GM12878 (cell line): ENCODE data around the gene PPT2. TPM values are rescaled to one million over a fixed set of nuclear protein-coding genes. Genes with fewer than 3 reads are reported as not detected.
A peak's percentile ranks its signal among the peaks of the same experiment; 100 is the strongest.

ENCODE experiments used
- CBFB ChIP-seq: IDR thresholded peaks from 2 replicates; pipeline ENCODE4 v1.6.1; 2016; ENCODE audit warnings: antibody characterized with exemption, low read depth
- CHD1 ChIP-seq: IDR thresholded peaks from 2 replicates; pipeline ENCODE4 v1.6.1; 2012; ENCODE audit warnings: low read depth, low read length, improper control_type of control experiment
- DPF2 ChIP-seq: fragments of 450-650 bp; IDR thresholded peaks from 2 replicates; pipeline ENCODE4 v1.6.1; 2017; ENCODE audit warnings: mild to moderate bottlenecking
- EED ChIP-seq: sonication (generic); IDR thresholded peaks from 2 replicates; pipeline ENCODE4 v1.6.1; 2016; ENCODE audit warnings: antibody characterized with exemption, low read depth
- EGR1 ChIP-seq, 2 experiments: IDR thresholded peaks; 1 replicate in 1 of 2; 2 replicates in 1 of 2; pipeline ENCODE4 v1.6.1; 2011 to 2012; ENCODE audit warnings: low read depth in 2 of 2, low read length in 2 of 2, borderline replicate concordance in 1 of 2, mild to moderate bottlenecking in 1 of 2, moderate library complexity in 1 of 2
- EZH2 ChIP-seq: IDR thresholded peaks from 2 replicates; pipeline ENCODE4 v1.6.1; 2012; ENCODE audit warnings: low read depth, mild to moderate bottlenecking, control low read depth, inconsistent platforms, low read length, borderline replicate concordance; ENCODE audit not compliant: control insufficient read depth
- FOS ChIP-seq: IDR thresholded peaks from 3 replicates; pipeline ENCODE4 v1.6.1; 2011; ENCODE audit warnings: borderline replicate concordance; ENCODE audit not compliant: insufficient read length; ENCODE audit errors: extremely low read depth
- GABPA ChIP-seq: IDR thresholded peaks from 2 replicates; pipeline ENCODE4 v1.6.1; 2014; ENCODE audit warnings: antibody characterized with exemption, low read depth, mild to moderate bottlenecking, inconsistent platforms
- HDAC6 ChIP-seq: fragments of 200-600 bp; sonication (generic); IDR thresholded peaks from one replicate; pipeline ENCODE4 v1.8.0; 2017; ENCODE audit warnings: antibody characterized with exemption; ENCODE audit not compliant: unreplicated experiment
- IKZF1 ChIP-seq: fragments of 450-650 bp; conservative IDR thresholded peaks from 2 replicates; pipeline ENCODE4 v1.6.1; 2017; ENCODE audit warnings: antibody characterized with exemption, mild to moderate bottlenecking
- JUNB ChIP-seq: IDR thresholded peaks from 2 replicates; pipeline ENCODE4 v1.6.1; 2016; ENCODE audit warnings: antibody characterized with exemption, mild to moderate bottlenecking
- KAT2A ChIP-seq: conservative IDR thresholded peaks from 2 replicates; pipeline ENCODE4 v1.6.1; 2011; ENCODE audit warnings: low read depth, low read length; ENCODE audit not compliant: control insufficient read depth
- MEF2B ChIP-seq: fragments of 450-650 bp; IDR thresholded peaks from 2 replicates; pipeline ENCODE4 v1.6.1; 2018; ENCODE audit warnings: mild to moderate bottlenecking, moderate library complexity; ENCODE audit not compliant: partially characterized antibody, poor library complexity, severe bottlenecking
- MTA3 ChIP-seq: IDR thresholded peaks from 2 replicates; pipeline ENCODE4 v1.6.1; 2012; ENCODE audit warnings: low read length, inconsistent platforms, borderline replicate concordance
- NBN ChIP-seq: fragments of 450-650 bp; IDR thresholded peaks from 2 replicates; pipeline ENCODE4 v1.6.1; 2016
- NFYB ChIP-seq: IDR thresholded peaks from 2 replicates; pipeline ENCODE4 v1.6.1; 2011; ENCODE audit warnings: low read depth, mild to moderate bottlenecking, low read length, improper control_type of control experiment, moderate library complexity; ENCODE audit not compliant: insufficient read depth
- PAX8 ChIP-seq: fragments of 450-650 bp; IDR thresholded peaks from 2 replicates; pipeline ENCODE4 v1.6.1; 2017; ENCODE audit warnings: mild to moderate bottlenecking, moderate library complexity
- RCOR1 ChIP-seq: conservative IDR thresholded peaks from 2 replicates; pipeline ENCODE4 v1.6.1; 2012; ENCODE audit warnings: low read depth, low read length, improper control_type of control experiment
- SMARCA5 ChIP-seq: fragments of 450-650 bp; IDR thresholded peaks from 2 replicates; pipeline ENCODE4 v1.6.1; 2017; ENCODE audit warnings: mild to moderate bottlenecking
- STAT1 ChIP-seq: fragments of 450-650 bp; conservative IDR thresholded peaks from 2 replicates; pipeline ENCODE4 v1.6.1; 2014; ENCODE audit warnings: antibody characterized with exemption, mild to moderate bottlenecking
- SUPT20H ChIP-seq: IDR thresholded peaks from 2 replicates; pipeline ENCODE4 v1.6.1; 2011; ENCODE audit warnings: low read depth, mild to moderate bottlenecking, low read length, moderate library complexity, borderline replicate concordance; ENCODE audit not compliant: control insufficient read depth
- TARDBP ChIP-seq: IDR thresholded peaks from 2 replicates; pipeline ENCODE4 v1.6.1; 2016; ENCODE audit warnings: borderline replicate concordance
- WRNIP1 ChIP-seq: IDR thresholded peaks from 2 replicates; pipeline ENCODE4 v1.6.1; 2011; ENCODE audit warnings: low read depth, low read length, improper control_type of control experiment, borderline replicate concordance
- ZBED1 ChIP-seq: IDR thresholded peaks from 2 replicates; pipeline ENCODE4 v1.6.1; 2016; ENCODE audit warnings: borderline replicate concordance
- polyA plus RNA-seq, 11 experiments: library from polyadenylated mRNA; depleted of rRNA in 4 of 11; unstranded in 6 of 11; stranded (reverse) in 5 of 11; fragments of >200 nt; fragmentation: Nextera tagmentation in 4 of 11; fragmentation: Illumina TruSeq in 1 of 11; extraction: Ambion mirVana in 4 of 11; extraction: Trizol in 1 of 11; gene quantifications; 1 replicate in 1 of 11; 2 replicates in 10 of 11; pipeline versions ENCODE4 v1.2.1 to v1.2.3, GENCODE V29; 2011 to 2016; ENCODE audit warnings: inconsistent platforms in 2 of 11, missing spikeins in 2 of 11, low read depth in 1 of 11
- total RNA-seq, 4 experiments: library from RNA; depleted of rRNA in 3 of 4; stranded (reverse); fragments of >200 nt in 3 of 4; fragmentation: Illumina TruSeq in 1 of 4; extraction: Trizol in 1 of 4; gene quantifications; 2 replicates each; pipeline versions ENCODE4 v1.2.1 to v1.2.3, GENCODE V29; 2013 to 2021
- TF ChIP-seq, protein P1 (sequence below): fragments of 450-650 bp; IDR thresholded peaks from 2 replicates; pipeline ENCODE4 v1.6.1; 2017; ENCODE audit warnings: mild to moderate bottlenecking, low read depth, inconsistent platforms; ENCODE audit not compliant: poor library complexity, severe bottlenecking
- TF ChIP-seq, protein P2 (sequence below): fragments of 450-650 bp; formaldehyde crosslinking; IDR thresholded peaks from 2 replicates; pipeline ENCODE4 v1.4.0; 2022; ENCODE audit warnings: mild to moderate bottlenecking, moderate library complexity
- TF ChIP-seq, protein P3 (sequence below): fragments of 450-650 bp; IDR thresholded peaks from 2 replicates; pipeline ENCODE4 v1.6.1; 2017; ENCODE audit warnings: antibody characterized with exemption, mild to moderate bottlenecking, moderate library complexity

The PPT2 gene
- total and polyA plus RNA-seq, 10 of the 15 experiments (the other 5 are each of a cell fraction or from before 2014, with no cell fraction given), result 1.3 to 25.5 (median 5.5) TPM

DNA sequence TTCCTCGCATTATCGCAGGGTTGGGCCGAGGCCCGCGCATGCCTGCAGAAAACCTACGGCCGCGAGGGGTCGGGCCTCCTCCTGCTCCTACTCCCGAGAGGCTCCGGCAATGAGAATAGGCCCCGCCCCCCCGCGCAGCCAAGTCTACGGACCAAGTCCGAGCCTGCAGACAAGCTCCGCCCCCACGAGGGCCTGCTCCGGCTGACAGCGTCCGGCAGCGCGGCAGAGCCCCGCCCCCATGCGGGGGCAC is 41.6 kb downstream of the PPT2 start (continued):
- TF ChIP-seq TARDBP (no peak), GABPA (no peak), ZBED1 (no peak), RCOR1 (no peak), WRNIP1 (no peak), MEF2B (no peak), STAT1 (no peak), NBN (no peak), PAX8 (no peak), MTA3 (no peak), HDAC6 (no peak), SMARCA5 (no peak), FOS (no peak), NFYB (peak; percentile 78), SUPT20H (no peak), CBFB (no peak), IKZF1 (no peak), DPF2 (no peak), EGR1 (IDR thresholded peaks at IDR 0.05; ENCODE audit: borderline replicate concordance in 1 of 2, low read depth in 2 of 2, low read length in 2 of 2) (peak in 1 of 2 experiments; percentile 98; a peak in 2 of 3 replicates), CHD1 (no peak), EED (no peak), KAT2A (no peak), JUNB (no peak), EZH2 (no peak)
- TF ChIP-seq, protein P1, sequence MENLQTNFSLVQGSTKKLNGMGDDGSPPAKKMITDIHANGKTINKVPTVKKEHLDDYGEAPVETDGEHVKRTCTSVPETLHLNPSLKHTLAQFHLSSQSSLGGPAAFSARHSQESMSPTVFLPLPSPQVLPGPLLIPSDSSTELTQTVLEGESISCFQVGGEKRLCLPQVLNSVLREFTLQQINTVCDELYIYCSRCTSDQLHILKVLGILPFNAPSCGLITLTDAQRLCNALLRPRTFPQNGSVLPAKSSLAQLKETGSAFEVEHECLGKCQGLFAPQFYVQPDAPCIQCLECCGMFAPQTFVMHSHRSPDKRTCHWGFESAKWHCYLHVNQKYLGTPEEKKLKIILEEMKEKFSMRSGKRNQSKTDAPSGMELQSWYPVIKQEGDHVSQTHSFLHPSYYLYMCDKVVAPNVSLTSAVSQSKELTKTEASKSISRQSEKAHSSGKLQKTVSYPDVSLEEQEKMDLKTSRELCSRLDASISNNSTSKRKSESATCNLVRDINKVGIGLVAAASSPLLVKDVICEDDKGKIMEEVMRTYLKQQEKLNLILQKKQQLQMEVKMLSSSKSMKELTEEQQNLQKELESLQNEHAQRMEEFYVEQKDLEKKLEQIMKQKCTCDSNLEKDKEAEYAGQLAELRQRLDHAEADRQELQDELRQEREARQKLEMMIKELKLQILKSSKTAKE, result no peak
- TF ChIP-seq, protein P2, sequence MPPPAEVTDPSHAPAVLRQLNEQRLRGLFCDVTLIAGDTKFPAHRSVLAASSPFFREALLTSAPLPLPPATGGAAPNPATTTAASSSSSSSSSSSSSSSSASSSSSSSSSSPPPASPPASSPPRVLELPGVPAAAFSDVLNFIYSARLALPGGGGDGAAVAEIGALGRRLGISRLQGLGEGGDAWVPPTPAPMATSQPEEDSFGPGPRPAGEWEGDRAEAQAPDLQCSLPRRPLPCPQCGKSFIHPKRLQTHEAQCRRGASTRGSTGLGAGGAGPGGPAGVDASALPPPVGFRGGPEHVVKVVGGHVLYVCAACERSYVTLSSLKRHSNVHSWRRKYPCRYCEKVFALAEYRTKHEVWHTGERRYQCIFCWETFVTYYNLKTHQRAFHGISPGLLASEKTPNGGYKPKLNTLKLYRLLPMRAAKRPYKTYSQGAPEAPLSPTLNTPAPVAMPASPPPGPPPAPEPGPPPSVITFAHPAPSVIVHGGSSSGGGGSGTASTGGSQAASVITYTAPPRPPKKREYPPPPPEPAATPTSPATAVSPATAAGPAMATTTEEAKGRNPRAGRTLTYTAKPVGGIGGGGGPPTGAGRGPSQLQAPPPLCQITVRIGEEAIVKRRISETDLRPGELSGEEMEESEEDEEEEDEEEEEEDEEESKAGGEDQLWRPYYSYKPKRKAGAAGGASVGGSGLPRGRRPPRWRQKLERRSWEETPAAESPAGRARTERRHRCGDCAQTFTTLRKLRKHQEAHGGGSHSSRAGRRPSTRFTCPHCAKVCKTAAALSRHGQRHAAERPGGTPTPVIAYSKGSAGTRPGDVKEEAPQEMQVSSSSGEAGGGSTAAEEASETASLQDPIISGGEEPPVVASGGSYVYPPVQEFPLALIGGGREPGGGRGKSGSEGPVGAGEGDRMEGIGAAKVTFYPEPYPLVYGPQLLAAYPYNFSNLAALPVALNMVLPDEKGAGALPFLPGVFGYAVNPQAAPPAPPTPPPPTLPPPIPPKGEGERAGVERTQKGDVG, result no peak
- TF ChIP-seq, protein P3, sequence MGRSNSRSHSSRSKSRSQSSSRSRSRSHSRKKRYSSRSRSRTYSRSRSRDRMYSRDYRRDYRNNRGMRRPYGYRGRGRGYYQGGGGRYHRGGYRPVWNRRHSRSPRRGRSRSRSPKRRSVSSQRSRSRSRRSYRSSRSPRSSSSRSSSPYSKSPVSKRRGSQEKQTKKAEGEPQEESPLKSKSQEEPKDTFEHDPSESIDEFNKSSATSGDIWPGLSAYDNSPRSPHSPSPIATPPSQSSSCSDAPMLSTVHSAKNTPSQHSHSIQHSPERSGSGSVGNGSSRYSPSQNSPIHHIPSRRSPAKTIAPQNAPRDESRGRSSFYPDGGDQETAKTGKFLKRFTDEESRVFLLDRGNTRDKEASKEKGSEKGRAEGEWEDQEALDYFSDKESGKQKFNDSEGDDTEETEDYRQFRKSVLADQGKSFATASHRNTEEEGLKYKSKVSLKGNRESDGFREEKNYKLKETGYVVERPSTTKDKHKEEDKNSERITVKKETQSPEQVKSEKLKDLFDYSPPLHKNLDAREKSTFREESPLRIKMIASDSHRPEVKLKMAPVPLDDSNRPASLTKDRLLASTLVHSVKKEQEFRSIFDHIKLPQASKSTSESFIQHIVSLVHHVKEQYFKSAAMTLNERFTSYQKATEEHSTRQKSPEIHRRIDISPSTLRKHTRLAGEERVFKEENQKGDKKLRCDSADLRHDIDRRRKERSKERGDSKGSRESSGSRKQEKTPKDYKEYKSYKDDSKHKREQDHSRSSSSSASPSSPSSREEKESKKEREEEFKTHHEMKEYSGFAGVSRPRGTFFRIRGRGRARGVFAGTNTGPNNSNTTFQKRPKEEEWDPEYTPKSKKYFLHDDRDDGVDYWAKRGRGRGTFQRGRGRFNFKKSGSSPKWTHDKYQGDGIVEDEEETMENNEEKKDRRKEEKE, result no peak
